GM21526 (cell line): ENCODE measurements around the gene SLCO2B1.

Experiments
- ATAC-seq: cut with Tn5 transposase; IDR thresholded peaks from one replicate; pipeline ENCODE4 v1.9.1; 2021; ENCODE audit warnings: moderate library complexity; ENCODE audit not compliant: unreplicated experiment, low FRiP score

The SLCO2B1 gene

GRCh38 chr11:75190652-75191329 is 39.9 kb downstream of the SLCO2B1 start:
- no peak for ATAC-seq

- ATAC-seq = no peak
Measured at GRCh38 chr11:75191330-75191717, 40.4 kb downstream of the SLCO2B1 start.

GRCh38 chr11:75193271-75193670 is 42.4 kb downstream of the SLCO2B1 start:
- no peak for ATAC-seq

- ATAC-seq = no peak
Measured at GRCh38 chr11:75193711-75194110, 42.8 kb downstream of the SLCO2B1 start.

- no peak for ATAC-seq
Measured at GRCh38 chr11:75194147-75194546, 43.2 kb downstream of the SLCO2B1 start.

- no peak for ATAC-seq
Measured at GRCh38 chr11:75195167-75195962, 44.5 kb downstream of the SLCO2B1 start.

GRCh38 chr11:75196426-75196825 is 45.5 kb downstream of the SLCO2B1 start:
- ATAC-seq = no peak

- no peak for ATAC-seq
Measured at GRCh38 chr11:75197512-75198277, 46.8 kb downstream of the SLCO2B1 start.

GRCh38 chr11:75198278-75198973 is 47.5 kb downstream of the SLCO2B1 start:
- no peak for ATAC-seq

GRCh38 chr11:75199412-75199955 is 48.6 kb downstream of the SLCO2B1 start:
- ATAC-seq = no peak

- no peak for ATAC-seq
Measured at GRCh38 chr11:75200051-75200450, 49.1 kb downstream of the SLCO2B1 start.

GRCh38 chr11:75200531-75200930 is 49.6 kb downstream of the SLCO2B1 start:
- no peak for ATAC-seq

GRCh38 chr11:75201771-75202170 is 50.9 kb downstream of the SLCO2B1 start:
- ATAC-seq = no peak

- no peak for ATAC-seq
Measured at GRCh38 chr11:75202195-75202594, 51.3 kb downstream of the SLCO2B1 start.

GRCh38 chr11:75203138-75203537 is 52.2 kb downstream of the SLCO2B1 start:
- no peak for ATAC-seq

GRCh38 chr11:75203641-75204011 is 52.7 kb downstream of the SLCO2B1 start:
- no peak for ATAC-seq

- ATAC-seq = no peak
Measured at GRCh38 chr11:75204012-75204674, 53.2 kb downstream of the SLCO2B1 start.

- no peak for ATAC-seq
Measured at GRCh38 chr11:75204685-75205563, 54.0 kb downstream of the SLCO2B1 start.

GRCh38 chr11:75205564-75206020 is 54.7 kb downstream of the SLCO2B1 start:
- no peak for ATAC-seq
